ENCODE data around the gene MMP3.
"Not testable (repeated sequence)": the region's sequence is repeated elsewhere in the genome, so short reads cannot be mapped to it uniquely, and the experiment has no call there.

Gene MMP3

DNA sequence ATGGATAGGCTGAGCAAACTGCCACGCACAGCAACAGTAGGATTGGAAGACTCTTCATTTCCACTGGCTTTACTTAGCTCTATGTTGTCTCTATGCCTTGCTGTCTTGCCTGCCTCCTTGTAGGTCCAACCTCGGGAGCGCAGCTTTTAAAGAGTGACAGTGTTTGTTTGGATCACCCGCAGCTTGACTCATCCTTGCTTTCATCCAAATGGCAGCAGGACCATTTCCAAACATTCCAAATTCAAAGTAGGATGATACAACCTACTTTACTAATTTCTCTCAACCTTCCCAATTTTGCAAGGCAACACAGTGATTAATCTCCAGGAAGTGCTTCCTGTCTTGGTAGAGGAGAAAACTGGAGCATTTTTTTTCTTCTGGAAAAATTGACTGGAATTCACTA lies at the start of gene MMP3:
MMP3 (minus strand) TSS at position 121 of the 400 bp plus-strand sequence; CDS start at position 58, 63 bp downstream.
- DNase-seq = no peak

GRCh38 chr11:102891736-102892135 lies 48.3 kb upstream of the MMP3 start:
- no peak for DNase-seq

DNA sequence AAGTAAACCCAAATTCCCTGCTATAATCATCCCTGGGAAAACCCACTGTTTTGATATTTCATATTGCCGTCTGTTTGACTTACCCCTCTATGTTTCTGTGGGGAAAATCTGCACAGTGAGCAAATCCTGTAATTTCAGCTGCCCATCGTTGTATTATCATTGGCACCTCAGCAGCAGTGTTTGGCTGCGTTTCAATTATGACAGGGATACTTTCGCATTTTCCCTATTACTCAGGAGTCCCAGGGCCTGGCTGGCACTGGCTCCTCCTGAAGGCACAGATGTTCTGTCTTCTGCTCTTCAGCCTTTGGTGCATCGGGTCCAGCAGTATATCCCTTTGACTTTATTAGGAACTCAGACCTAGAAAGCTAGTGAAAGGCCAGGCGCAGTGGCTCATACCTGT lies 43.6 kb upstream of the MMP3 start:
- no peak for DNase-seq

- no peak for DNase-seq
Observed at GRCh38 chr11:102883141-102883540, 39.7 kb upstream of the MMP3 start.

GRCh38 chr11:102882389-102883024 lies 39.1 kb upstream of the MMP3 start:
- DNase-seq = no peak

- DNase-seq = no peak
Observed at GRCh38 chr11:102879801-102880200, 36.4 kb upstream of the MMP3 start.

DNA sequence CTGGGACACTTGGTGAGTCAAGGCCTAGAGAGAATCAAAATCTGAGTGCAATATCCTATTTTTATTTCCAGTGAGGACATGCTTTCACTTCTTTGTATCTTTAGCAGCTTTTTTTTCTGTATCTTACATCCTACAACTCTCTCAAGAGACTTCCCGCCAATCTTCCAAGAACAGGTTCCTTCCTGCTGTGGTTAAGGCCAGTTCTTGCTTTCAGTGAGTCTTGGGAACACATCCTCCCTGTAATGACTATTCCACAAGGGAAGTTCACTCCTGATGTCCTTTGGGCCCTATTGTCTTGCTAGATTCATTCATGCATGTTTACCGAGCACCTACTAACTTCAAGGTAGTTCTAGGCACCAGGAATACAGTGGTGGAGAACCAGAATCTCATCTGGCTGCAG lies 35.2 kb upstream of the MMP3 start:
- no peak for DNase-seq

DNA sequence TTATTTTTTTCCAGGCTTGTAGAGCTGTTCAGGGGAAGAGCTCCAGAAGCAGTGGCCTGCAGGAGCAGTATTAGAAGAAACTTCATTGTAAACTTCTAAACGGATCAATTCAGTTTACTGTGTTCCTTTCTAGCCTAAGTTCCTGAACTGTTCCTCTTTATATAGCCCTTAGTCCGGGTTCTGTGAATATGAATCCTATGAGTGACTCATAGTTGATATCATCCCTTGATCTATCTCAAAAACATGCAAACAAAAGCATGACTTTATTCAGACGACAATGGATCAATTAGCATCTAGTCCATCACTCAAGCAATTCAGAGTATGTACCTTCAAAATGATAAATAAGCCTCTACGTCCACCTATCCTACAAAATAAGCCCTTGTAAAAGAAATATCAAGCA lies 31.4 kb upstream of the MMP3 start, which contains the start of gene MMP12:
MMP12 (minus strand) TSS at position 131 of the 400 bp plus-strand sequence; CDS start at position 86, 45 bp downstream.
- DNase-seq = no peak

DNA sequence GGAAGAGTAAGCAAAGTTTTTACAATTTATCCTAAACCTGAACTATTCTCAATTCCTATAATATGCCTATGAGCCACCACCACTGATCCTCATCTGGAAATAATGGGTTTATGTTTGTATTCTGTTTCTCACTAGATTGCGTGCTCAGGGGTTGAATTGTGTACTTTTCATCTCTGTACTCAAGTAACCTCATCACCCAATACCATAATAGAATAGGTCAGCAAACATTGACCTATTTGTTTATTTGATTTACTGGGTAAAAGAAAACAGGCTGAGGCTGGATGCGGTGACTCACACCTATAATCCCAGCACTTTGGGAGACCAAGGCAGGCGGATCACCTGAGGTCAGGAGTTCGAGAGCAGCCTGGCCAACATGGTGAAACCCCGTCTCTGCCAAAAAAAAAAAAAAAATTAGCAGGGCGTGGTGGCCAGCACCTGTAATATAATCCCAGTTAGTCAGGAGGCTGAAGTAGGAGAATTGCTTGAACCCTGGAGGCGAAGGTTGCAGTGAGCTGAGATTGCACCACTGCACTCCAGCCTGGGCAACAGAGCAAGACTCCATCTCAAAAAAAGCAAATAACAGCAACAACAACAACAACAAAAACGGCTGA lies 26.1 kb upstream of the MMP3 start:
- DNase-seq = not testable (repeated sequence)

- DNase-seq = no peak
Observed at GRCh38 chr11:102868339-102868738, 24.9 kb upstream of the MMP3 start.

- no peak for DNase-seq
Observed at GRCh38 chr11:102864724-102865123, 21.3 kb upstream of the MMP3 start.

GRCh38 chr11:102853956-102854355 lies 10.5 kb upstream of the MMP3 start:
- DNase-seq = no peak

DNA sequence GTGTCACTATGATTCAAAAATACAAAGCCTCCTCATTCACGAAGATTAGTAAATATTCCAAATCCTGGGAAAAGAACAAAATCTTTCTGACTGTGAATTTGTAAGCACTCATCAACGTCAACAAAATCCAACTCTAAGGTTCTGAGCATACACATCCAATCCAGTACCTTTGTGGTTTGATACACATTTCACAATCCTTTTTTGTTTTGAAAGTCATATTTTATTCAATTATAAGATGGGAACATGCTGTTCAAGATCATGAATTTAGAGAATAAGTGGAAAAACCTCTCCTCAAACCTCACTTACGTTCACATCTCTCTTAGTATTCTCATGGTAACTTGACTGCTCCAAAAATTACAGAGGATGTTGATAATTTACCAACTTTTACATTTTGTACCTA lies 9.6 kb upstream of the MMP3 start:
- DNase-seq = no peak

DNA sequence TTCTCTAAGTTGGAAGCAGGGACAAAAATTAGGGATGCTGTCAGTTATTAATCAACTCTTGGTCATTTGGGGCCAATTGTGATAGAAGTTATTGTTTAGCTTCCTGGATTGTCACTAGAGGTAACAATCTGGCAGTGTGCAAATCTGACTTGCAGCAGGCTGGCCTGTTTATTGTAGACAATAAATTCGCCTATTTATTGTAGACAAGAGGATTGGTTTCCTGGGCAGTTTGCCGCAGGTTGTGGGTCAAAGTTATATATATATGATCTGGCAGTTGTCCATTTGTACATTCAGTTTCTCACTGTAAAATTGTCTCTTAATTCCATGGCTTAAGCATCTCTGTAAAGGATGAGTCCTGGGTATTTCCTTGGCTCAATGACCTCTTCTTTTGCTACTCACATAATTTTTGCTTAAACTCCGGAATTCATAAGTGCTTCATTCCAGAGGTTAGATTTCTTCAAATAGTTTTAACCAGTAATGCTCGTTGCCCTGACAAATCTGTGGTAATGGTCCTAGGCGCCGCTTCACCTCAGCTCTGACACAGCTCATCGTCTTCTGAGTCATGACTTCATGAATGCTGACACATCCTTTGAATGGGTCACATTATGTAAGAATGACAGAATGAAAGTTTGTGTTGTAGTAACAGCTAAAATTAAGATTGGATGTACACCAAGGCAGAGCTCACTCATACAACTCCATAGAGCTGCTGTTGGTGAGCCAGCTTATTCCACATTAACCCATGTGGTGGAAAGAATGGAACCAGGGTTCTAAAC lies 7.8 kb upstream of the MMP3 start:
- DNase-seq = no peak

DNA sequence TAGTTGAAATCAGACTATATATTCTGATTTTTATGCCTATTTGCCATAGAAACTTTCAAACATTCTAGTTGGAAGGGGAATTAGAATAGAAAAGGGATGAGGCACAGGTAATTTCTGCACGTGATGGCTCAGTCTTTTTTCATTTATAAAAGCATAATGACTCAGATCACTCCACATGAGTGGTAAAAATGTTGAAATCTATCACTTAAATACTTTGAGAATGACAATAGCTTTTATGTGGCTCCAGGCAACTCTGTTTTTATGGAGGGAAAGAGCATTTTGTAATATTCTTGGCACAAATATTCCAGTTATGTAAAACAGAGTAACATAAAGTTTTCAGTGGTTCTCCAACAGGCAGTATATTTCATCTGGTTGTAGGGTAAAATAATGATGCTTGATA lies 5.9 kb upstream of the MMP3 start:
- no peak for DNase-seq

- no peak for DNase-seq
Observed at GRCh38 chr11:102846292-102846691, 2.9 kb upstream of the MMP3 start.

DNA sequence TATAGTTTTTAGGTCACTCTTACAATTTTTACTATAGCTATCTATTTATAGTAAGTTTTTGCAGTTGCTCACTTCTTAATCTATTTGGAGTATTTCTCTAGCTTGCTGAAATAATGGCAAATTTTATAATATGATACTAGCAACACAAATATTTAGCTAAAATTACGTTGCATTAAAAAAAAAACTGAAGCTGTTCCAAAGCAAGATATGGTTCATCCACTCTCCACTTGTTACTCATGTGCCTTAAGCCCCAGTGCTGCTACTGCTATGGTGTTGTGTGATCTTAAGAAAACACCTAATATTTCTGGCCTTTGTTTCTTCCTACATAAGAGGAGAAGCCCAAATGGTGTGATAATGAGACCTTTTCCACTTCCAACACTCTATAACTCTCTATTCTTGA lies 479 bp downstream of the MMP3 start:
- no peak for DNase-seq

GRCh38 chr11:102840018-102840417 lies 3.4 kb downstream of the MMP3 start:
- no peak for DNase-seq

DNA sequence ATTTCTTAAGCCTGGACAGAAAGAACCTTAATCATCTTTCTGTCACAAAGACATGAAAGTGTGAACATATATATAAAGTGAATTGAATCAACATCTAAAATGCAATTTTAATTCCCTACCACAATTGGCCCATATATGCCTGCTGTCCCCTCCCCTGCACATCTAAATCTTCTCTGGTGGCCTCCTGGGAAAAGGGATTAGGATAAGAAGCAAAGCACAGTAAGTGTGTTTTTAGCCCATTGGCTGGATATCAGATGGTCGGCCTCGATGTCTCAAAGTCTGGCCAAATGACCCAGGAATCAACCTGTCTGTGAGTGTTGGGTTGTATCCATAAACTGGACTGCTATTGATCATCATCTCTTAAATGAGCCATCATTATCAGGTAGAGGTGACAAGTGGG lies 5.8 kb downstream of the MMP3 start:
- DNase-seq = no peak

GRCh38 chr11:102837156-102837555 lies 6.3 kb downstream of the MMP3 start:
- DNase-seq = no peak

- DNase-seq = no peak
Observed at GRCh38 chr11:102836290-102836875, 7.0 kb downstream of the MMP3 start.

DNA sequence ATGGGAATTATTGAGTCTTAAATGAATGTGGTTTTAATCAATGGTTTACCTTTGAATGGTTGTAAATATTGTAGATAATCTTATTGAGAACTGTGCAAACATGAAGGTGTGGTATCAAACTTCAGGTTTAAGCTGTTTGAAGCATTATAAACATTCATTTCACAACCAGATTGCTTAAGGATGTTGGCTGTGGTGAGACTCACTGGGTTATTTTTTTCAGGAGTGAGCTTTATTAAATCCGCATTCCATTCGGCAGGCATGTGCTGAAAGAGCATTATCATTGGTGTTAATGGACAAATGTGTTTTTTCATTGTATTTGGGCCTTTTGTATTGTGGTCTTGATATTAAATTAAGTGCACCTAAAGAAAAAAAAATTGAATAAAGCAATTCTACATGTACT lies 9.7 kb downstream of the MMP3 start:
- no peak for DNase-seq

DNA sequence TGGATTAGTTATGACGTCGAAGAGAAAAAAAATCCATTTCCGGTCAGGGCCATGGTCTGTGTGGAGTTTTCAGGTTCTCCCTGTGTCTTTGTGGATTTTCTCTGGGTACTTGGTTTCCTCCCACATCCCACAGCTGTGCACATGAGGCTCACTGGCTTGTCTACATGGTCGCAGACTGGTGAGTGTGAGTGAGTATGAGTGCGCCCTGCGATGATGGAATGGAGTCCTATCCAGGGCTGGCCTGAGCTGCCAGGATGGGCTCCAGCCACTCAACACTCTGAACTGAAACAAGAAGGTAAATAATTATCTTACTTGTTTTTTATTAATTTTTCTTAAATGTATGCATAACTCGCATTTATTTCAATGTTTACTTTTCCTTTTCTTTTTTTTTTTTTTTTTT lies 10.8 kb downstream of the MMP3 start:
- DNase-seq = no peak

Measured in cerebellar nuclear complex (tissue), 1 donor.